ENCODE measurements around the gene HHIP. TPM values are rescaled to one million over a fixed set of nuclear protein-coding genes. Genes with fewer than 3 reads are reported as not detected.

Gene HHIP
- total RNA-seq, 1 donor from 2014 or later, result not detected

DNA sequence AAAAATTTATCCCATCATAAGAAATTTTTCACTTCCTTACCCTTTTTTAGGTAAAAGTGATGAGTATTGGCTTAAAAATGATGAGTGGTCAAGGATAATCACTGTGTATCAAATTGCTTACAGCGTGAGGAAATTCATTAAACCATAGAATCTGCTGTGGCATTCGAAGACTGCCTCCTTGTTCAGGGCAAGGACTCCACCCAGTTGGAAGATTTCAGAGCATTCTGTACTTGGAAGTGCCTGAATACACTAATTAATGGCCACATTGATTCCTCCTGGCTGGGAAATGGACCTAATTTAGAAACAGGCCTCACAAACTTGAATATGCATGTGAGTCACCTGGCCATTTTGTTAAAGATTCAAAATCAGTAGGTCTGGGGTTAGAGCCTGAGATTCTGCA lies 83.2 kb downstream of the HHIP start:
- TF ChIP-seq, protein P1, sequence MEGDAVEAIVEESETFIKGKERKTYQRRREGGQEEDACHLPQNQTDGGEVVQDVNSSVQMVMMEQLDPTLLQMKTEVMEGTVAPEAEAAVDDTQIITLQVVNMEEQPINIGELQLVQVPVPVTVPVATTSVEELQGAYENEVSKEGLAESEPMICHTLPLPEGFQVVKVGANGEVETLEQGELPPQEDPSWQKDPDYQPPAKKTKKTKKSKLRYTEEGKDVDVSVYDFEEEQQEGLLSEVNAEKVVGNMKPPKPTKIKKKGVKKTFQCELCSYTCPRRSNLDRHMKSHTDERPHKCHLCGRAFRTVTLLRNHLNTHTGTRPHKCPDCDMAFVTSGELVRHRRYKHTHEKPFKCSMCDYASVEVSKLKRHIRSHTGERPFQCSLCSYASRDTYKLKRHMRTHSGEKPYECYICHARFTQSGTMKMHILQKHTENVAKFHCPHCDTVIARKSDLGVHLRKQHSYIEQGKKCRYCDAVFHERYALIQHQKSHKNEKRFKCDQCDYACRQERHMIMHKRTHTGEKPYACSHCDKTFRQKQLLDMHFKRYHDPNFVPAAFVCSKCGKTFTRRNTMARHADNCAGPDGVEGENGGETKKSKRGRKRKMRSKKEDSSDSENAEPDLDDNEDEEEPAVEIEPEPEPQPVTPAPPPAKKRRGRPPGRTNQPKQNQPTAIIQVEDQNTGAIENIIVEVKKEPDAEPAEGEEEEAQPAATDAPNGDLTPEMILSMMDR (IDR thresholded peaks at IDR 0.05; ENCODE audit: insufficient read depth, low read length, severe bottlenecking), result no peak
- H3K36me3 ChIP-seq (ENCODE audit: control insufficient read depth, insufficient read depth, low read length), result no peaks in the 10 kb centered on the region
- no peaks in the 10 kb centered on the region for H3K27me3 ChIP-seq (ENCODE audit: control insufficient read depth, insufficient read depth, low read length)
- H3K4me3 ChIP-seq (ENCODE audit: low read depth, low read length), result no peak overlapping the region
- FAIRE-seq (no peak), DNase-seq (ENCODE audit: low read depth) (no peak)

DNA sequence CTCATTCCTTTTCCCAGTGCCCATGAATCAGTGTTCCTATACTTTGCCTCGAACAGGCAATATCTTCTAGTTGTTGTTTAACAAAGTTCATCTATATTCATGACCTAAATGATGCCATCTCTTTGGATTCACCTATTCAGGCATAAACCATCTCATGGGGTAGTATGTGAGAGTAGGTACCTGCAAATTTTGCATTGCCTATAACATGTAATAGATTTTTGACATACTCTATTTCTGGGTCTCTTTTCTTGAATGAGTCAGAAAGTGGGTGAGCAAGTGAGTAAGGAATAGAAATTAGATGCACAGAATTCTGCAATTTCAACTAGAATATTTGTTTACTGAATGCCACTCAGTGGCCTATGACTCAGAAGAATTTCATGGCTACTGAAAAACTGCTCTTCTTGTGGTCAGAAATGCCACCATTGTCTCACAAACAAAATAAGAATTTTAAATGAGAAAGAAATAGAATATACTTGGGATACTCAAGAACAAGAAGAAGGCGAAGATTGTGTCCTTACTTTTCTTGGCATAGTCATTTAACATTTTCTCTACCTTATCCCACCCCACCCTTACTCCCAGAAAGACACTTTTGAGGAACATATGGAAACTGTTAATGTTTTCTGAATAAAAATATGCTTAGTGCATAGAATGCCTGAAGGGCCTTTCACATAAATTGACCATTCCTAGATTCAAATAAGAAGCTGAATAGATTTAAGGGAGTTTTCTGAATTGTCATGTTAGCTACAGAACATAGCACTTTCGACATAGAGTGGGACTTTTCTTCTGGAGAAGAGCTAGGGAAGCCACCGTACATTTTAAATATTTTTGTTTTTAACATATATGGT lies 86.8 kb downstream of the HHIP start:
- no peaks in the 10 kb centered on the region for H3K27me3 ChIP-seq (ENCODE audit: control insufficient read depth, insufficient read depth, low read length)
- no peak for FAIRE-seq
- TF ChIP-seq, protein P1 (IDR thresholded peaks at IDR 0.05; ENCODE audit: insufficient read depth, low read length, severe bottlenecking), result no peak

DNA sequence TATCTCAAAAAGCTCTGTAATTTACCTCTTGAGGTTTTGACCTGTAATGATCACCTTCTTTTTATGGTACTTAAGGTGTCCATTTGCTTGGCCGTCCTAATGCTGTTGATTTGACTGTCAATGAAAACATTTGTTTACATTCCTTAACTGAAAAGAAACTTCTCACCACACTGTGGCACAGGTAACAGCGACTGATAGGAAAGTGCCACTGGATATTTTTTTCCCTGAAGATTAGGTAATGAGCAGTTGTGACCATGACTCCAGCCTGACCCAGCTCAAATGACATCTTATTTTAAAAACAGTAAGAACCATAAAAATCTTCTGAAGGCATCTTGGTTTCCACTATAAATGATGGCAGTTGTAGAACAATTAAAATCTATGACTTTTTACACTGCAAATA lies 87.6 kb downstream of the HHIP start:
- no peak for FAIRE-seq
- DNase-seq (ENCODE audit: low read depth), result no peak
- H3K4me3 ChIP-seq (ENCODE audit: low read depth, low read length), result no peak overlapping the region
- TF ChIP-seq, protein P1 (IDR thresholded peaks at IDR 0.05; ENCODE audit: insufficient read depth, low read length, severe bottlenecking), result no peak
- H3K27me3 ChIP-seq (ENCODE audit: control insufficient read depth, insufficient read depth, low read length), result no peaks in the 10 kb centered on the region
- no peaks in the 10 kb centered on the region for H3K36me3 ChIP-seq (ENCODE audit: control insufficient read depth, insufficient read depth, low read length)

More for the DNA sequence above, 86.8 kb downstream of the HHIP start:
- Histone ChIP-seq H3K4me3 (ENCODE audit: low read depth, low read length) (no peak overlapping the region), H3K36me3 (ENCODE audit: control insufficient read depth, insufficient read depth, low read length) (no peaks in the 10 kb centered on the region)
- DNase-seq (ENCODE audit: low read depth), result peak; percentile 61

DNA sequence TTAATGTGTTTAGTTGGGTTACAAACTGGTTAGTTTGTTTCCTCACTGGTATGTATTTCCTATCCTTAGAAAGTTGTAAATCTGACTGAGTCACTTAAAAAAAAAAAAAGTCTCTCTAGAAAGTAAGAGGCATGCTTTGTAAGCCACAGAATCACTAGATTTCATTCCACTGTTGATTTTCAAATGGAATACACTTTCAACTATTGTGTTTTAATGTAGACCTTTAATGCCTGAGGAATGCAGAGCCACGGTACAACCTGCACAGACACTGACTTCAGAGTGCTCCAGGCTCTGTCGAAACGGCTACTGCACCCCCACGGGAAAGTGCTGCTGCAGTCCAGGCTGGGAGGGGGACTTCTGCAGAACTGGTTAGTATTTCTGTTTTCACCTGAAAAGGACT lies 88.6 kb downstream of the HHIP start:
- DNase-seq (ENCODE audit: low read depth) (peak; percentile 88), FAIRE-seq (no peak)

DNA sequence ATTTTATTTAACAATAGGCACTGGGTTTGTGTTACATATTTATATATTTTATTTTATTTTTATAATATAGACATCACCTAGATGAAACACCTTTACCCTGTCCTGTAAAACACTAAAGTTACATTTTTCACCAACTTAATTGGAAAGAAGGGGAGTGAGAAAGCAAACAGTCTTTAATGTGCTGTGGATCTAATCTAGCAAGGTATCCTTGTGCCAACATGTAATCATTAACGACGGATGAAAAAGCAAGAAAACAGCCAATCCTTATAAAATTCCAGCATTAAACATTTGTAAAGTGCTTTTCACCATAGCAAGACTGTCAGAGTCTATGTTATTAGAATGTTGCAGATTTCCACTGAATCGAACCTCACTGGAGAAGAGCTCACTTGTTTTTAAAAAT lies 92.7 kb downstream of the HHIP start:
- DNase-seq (ENCODE audit: low read depth), result no peak
- TF ChIP-seq, protein P1 (IDR thresholded peaks at IDR 0.05; ENCODE audit: insufficient read depth, low read length, severe bottlenecking), result no peak
- Histone ChIP-seq H3K27me3 (ENCODE audit: control insufficient read depth, insufficient read depth, low read length) (no peaks in the 10 kb centered on the region), H3K36me3 (ENCODE audit: control insufficient read depth, insufficient read depth, low read length) (no peaks in the 10 kb centered on the region), H3K4me3 (ENCODE audit: low read depth, low read length) (no peak overlapping the region)
- no peak for FAIRE-seq

More for the DNA sequence above, 88.6 kb downstream of the HHIP start:
- no peaks in the 10 kb centered on the region for H3K36me3 ChIP-seq (ENCODE audit: control insufficient read depth, insufficient read depth, low read length)
- no peak overlapping the region for H3K4me3 ChIP-seq (ENCODE audit: low read depth, low read length)
- TF ChIP-seq, protein P1 (IDR thresholded peaks at IDR 0.05; ENCODE audit: insufficient read depth, low read length, severe bottlenecking), result no peak
- H3K27me3 ChIP-seq (ENCODE audit: control insufficient read depth, insufficient read depth, low read length), result no peaks in the 10 kb centered on the region

Data from bronchial epithelial cell (primary cell).